Adipose tissue (tissue), 3 donors: ENCODE measurements around the gene MECR. TPM values are rescaled to one million over a fixed set of nuclear protein-coding genes. Genes with fewer than 3 reads are reported as not detected.

Experiments
- H3K27ac ChIP-seq: one replicate; pipeline ENCODE4 v1.5.1; 2013; ENCODE audit warnings: low read depth, low read length
- WGBS, 3 donors: extraction: QIAGEN DNeasy Blood & Tissue Kit; methylation state at CpG; one replicate each; pipeline ENCODE4 v1.1.7; 2013; 5-methylcytosine and 5-hydroxymethylcytosine counted together
- polyA plus RNA-seq, 3 donors: library from polyadenylated mRNA; stranded (reverse); fragments of 200-250 nt; gene quantifications; one replicate each; pipeline ENCODE4 v1.2.3, GENCODE V29; 2013
- donor health status: healthy with polysubstance abuse.
- donor health status: Bipolar disorder and iron deficiency.
- donor health status: healthy.

The MECR gene
- polyA plus RNA-seq, 3 donors: 20.1 to 56.7 (median 32.3) TPM

- WGBS, 3 donors: 68 to 85% (median 81%) methylated on average over 3 of the region's 3 CpGs
- H3K27ac ChIP-seq: no peak overlapping the region
Measured at GRCh38 chr1:29186252-29186651, 44.5 kb downstream of the MECR start.

DNA sequence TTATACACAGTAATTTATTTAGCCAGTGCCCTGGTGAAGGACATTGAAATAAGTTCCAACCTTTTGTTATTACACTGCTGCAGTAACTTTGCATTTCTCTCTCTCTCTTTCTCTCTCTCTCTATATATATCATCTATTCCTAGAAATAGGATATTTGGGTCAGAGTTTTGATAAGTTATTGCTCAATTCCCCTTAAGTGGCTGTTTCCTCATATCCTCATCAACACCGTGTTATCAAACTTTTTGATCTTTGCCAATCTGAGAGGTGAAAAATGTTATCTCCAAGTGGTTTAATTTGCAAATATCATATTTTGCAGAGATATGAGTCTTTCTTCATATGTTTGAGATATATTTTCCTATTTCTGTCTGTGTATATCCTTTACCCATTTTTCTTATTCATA lies 47.4 kb downstream of the MECR start:
- H3K27ac ChIP-seq: no peak overlapping the region
- 35 to 50% (median 38%) methylated on average over 1 of the region's 1 CpG for WGBS, 3 donors

- H3K27ac ChIP-seq: peak within 1 kb of the TSS; percentile 100
- 0 to 1% (median 1%) methylated on average over 92 to 100 of the region's 100 CpGs for WGBS, 3 donors
Measured at GRCh38 chr1:29181413-29182225, 49.1 kb downstream of the MECR start, which contains the start of gene SRSF4. SRSF4 (minus strand) TSS chr1:29181900; CDS start chr1:29181752, 148 bp downstream.

DNA sequence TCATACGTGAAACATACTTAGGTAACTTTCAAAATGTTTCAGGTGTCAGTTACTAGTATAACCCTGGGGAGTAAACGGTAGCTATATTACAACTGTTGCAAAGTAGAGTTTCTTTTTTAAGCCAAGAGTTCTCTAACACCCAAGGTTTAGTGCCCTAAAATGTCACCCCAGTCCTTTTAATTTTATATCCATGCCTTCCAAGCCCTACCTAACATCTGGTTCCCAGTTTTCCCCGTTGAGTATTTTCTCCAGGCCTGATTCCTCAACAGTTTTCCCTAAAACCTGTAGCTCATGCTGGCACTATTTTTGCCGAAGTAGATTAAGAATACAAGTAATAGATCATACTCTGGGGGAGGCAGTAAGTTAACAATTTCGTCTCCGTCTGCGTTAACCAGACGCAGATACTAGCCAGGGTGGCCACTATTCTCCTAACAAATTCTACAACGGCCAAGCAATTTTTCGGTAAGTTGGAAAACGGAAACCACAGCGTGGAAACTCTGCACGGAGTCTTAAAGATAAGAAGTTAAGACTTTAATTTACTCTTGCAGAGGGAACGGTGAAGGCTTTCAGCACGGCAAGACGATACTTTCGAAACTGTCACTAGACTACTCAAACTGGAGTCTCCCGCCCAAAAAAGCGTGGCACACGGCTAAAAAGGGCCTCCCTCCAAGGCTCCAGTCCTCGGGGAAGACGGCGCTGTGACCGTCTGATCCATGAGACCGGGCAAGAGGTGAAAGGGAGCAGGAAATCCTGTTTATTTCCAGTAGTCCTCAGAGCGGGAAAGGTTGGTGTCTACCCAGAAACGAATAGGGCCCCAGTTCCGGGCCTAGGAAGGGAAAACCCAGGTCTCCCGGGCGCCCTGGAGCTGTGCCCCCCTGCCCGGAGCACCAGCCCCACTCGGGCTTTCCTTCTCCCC lies 50.0 kb downstream of the MECR start:
- 0 to 1% (median 0%) methylated on average over 31 to 32 of the region's 32 CpGs for WGBS, 3 donors
- peak overlapping the region; percentile 100 for H3K27ac ChIP-seq

DNA sequence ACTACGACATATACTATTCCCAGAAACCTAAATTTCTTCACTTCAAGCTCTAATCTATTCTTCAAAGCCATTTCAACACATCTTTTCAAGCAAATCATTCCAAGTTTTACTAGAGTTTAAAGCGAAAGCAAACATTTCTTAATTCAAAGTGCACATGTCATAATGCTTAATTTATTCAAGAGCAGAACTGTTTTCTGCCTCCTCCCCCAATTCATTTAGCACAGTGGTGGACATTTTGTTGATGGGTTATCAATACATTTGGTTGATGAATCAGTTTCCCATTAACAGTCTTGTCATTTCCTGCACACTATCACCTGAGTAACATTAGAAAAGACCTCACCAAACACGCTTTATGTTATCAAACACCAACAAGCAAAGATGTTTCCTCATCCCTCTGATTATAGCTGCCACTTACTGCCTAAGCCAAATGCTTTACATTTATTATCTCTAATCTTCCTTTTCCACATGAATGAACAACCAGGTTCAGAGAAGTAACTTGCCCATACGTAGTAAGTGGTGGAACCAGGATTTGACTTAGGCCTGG lies 51.0 kb downstream of the MECR start:
- 9 to 18% (median 15%) methylated on average over 4 of the region's 4 CpGs for WGBS, 3 donors
- H3K27ac ChIP-seq: no peak overlapping the region

GRCh38 chr1:29177022-29177705 lies 53.6 kb downstream of the MECR start:
- H3K27ac ChIP-seq: no peak overlapping the region

GRCh38 chr1:29176576-29176975 lies 54.2 kb downstream of the MECR start:
- 35 to 43% (median 38%) methylated on average over 4 of the region's 4 CpGs for WGBS, 3 donors
- no peak overlapping the region for H3K27ac ChIP-seq

More at GRCh38 chr1:29177022-29177705, 53.6 kb downstream of the MECR start:
- WGBS, 3 donors: 69 to 79% (median 72%) methylated on average over 12 of the region's 12 CpGs

GRCh38 chr1:29172415-29172939 lies 58.3 kb downstream of the MECR start:
- 91 to 95% (median 91%) methylated on average over 8 of the region's 8 CpGs for WGBS, 3 donors
- H3K27ac ChIP-seq: no peak overlapping the region

DNA sequence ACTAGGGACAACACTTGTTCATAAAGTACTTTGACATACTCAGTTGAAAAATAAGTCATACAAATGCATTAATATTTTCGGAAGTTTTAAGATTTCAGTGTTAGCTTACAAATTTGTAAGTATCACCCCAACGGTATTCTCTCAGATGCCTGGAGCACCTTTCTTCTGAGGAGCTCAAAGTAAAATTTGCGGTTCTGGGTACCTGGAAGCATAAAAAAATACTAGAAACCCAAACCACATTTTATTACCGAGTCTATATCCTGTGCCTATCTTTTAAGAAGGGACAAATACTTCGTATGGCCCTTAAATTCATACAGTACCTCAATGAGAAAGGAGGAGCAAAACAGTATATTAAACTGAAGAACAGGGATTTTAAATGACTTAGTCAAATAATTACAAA lies 59.2 kb downstream of the MECR start:
- 83 to 88% (median 86%) methylated on average over 5 of the region's 5 CpGs for WGBS, 3 donors
- no peak overlapping the region for H3K27ac ChIP-seq

DNA sequence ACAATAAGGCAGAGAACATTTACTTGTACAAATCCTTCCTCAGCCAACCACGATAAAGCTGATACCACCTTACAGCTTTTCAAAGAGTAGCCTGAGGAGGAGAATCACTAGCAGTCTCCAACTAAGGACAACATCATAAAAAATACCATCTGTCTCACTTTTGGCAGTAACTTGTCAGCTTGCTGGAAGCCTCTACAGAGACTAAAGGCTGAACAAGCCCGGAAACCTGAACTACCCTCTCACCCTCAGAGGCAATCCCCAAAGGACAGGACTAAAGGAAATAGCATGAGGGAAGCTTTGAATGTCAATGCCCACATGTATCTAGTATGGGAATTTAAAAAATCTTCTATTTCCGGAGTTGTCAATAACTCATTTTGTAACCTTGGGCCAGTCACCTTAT lies 59.6 kb downstream of the MECR start:
- WGBS, 3 donors: 22 to 42% (median 39%) methylated on average over 3 of the region's 3 CpGs
- H3K27ac ChIP-seq: no peak overlapping the region

GRCh38 chr1:29169976-29170375 lies 60.8 kb downstream of the MECR start:
- 56 to 85% (median 66%) methylated on average over 3 of the region's 3 CpGs for WGBS, 3 donors
- no peak overlapping the region for H3K27ac ChIP-seq

DNA sequence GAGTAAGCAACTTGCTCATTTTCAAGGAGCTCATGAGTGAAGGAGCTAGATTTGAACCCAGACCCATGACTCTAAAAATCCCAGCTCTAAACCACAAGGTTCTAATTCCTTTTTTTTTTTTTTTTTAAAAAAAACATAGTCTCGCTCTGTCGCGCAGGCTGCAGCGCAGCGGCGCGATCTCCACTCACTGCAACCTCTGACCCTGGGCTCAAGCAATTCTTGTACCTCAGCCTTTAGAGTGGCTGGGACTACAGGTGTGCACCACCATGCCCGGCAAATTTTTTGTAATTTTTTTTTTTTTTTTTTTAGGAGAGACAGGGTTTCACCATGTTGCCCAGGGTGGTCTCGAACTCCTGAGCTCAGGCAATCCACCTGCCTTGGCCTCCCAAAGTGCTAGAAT lies 62.8 kb downstream of the MECR start:
- 97 to 98% (median 98%) methylated on average over 9 of the region's 9 CpGs for WGBS, 3 donors
- H3K27ac ChIP-seq: no peak overlapping the region

DNA sequence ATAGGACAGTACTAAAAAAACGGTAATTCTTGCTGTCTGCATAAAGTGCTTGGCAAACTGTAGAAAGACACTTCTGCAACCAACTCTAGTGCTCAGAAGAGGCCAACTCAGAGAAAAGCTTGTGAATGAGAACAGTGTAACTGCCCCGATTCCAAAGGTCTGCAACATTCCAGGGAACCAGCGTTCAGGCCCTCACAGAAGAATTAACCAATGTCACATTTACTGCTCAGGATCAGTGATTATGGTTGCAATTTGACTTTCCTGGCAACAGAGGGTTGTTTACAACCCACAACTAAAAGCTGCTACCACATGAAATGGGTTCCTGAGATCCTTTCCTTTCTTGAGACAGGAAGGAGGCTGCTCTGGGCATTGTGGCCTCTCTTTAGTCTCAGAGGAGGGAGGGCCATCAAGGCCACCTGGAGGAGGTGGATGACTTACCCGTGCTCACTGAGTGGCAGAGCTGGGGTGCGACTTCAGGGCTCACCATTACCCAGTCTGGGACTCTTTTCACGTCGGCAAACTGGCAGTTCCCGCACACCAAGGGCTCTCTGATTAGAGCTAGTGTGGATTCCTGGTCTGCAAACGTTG lies 64.3 kb downstream of the MECR start:
- 53 to 71% (median 64%) methylated on average over 9 of the region's 9 CpGs for whole genome bisulfite sequencing, 3 donors

GRCh38 chr1:29164588-29164987 lies 66.1 kb downstream of the MECR start:
- 87 to 95% (median 90%) methylated on average over 4 of the region's 4 CpGs for WGBS, 3 donors

More for the DNA sequence above, 64.3 kb downstream of the MECR start:
- H3K27ac ChIP-seq: no peak overlapping the region

DNA sequence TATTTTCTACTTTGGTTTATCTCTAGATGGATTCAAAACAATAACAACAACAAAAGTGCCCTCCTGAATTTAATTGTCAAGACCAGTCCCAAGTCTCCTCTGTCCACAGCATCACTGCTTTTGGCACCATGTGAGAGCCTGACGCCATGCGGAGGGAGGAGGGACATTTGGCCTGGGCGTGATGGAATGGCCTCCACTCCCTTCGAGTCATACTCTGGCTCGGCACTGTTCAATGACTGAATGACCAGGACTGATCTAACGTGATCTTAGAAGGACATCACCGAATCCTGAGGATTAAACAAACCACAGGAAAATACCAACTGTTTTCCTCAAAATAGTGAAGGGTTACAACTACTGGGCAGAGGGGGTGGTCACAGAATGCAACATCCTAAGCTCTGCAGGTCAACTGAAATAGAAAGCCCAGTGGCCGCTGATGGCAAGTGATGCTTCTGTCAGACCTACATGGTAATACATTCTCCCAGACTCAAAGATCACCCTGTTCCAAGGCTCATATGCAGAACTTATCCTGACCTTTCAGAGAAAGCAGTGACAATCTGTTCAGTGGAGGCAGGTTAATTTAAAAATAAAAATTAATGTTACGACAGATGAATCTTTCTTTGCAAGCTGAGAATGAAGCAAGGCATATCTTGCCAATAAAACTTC lies 68.1 kb downstream of the MECR start:
- 63 to 84% (median 72%) methylated on average over 9 of the region's 9 CpGs for WGBS, 3 donors
- H3K27ac ChIP-seq: no peak overlapping the region

More at GRCh38 chr1:29164588-29164987, 66.1 kb downstream of the MECR start:
- H3K27ac ChIP-seq: no peak overlapping the region

- no peak overlapping the region for H3K27ac ChIP-seq
- WGBS, 3 donors: 53 to 58% (median 56%) methylated on average over 4 of the region's 4 CpGs
Measured at GRCh38 chr1:29162025-29162424, 68.7 kb downstream of the MECR start.

DNA sequence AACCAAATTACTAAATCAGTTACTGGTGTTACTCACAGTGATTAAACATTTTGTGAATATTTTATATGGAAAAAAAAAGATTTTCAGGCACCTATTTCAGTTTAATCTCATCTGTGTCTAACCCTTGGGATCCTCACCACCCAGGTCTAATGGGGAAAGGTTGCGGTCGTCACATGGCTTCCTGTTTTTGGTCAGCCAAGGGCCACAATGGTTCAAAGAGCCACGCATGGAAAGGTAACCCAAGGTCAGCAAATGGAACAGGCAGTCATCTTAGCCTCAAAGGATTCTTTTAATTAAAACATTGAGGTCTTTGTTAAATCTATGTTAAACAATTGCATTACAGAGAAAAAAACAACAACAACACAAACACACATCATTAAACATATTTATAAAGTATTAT lies 71.0 kb downstream of the MECR start:
- WGBS, 3 donors: 52 to 77% (median 54%) methylated on average over 3 of the region's 3 CpGs
- H3K27ac ChIP-seq: no peak overlapping the region
